Measurements from ENCODE around the gene USP5.

USP5 gene

GRCh38 chr12:6823182-6824084 is 28.5 kb upstream of the USP5 start:
- TF ChIP-seq, protein P1, sequence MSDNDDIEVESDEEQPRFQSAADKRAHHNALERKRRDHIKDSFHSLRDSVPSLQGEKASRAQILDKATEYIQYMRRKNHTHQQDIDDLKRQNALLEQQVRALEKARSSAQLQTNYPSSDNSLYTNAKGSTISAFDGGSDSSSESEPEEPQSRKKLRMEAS (IDR thresholded peaks at IDR 0.05) = no peak
- TF ChIP-seq TAF1 (IDR thresholded peaks at IDR 0.05; ENCODE audit: low read depth) (no peak), TCF12 (IDR thresholded peaks at IDR 0.05; ENCODE audit: low read depth) (no peak), FOXM1 (IDR thresholded peaks at IDR 0.05; ENCODE audit: borderline replicate concordance, low read depth) (no peak), ZBTB7A (IDR thresholded peaks at IDR 0.05; ENCODE audit: low read depth) (no peak), USF1 (IDR thresholded peaks at IDR 0.05) (no peak), CEBPB (IDR thresholded peaks at IDR 0.05) (no peak), EP300 (IDR thresholded peaks at IDR 0.05; ENCODE audit: borderline replicate concordance) (no peak), EGR1 (IDR thresholded peaks at IDR 0.05) (no peak)

DNA sequence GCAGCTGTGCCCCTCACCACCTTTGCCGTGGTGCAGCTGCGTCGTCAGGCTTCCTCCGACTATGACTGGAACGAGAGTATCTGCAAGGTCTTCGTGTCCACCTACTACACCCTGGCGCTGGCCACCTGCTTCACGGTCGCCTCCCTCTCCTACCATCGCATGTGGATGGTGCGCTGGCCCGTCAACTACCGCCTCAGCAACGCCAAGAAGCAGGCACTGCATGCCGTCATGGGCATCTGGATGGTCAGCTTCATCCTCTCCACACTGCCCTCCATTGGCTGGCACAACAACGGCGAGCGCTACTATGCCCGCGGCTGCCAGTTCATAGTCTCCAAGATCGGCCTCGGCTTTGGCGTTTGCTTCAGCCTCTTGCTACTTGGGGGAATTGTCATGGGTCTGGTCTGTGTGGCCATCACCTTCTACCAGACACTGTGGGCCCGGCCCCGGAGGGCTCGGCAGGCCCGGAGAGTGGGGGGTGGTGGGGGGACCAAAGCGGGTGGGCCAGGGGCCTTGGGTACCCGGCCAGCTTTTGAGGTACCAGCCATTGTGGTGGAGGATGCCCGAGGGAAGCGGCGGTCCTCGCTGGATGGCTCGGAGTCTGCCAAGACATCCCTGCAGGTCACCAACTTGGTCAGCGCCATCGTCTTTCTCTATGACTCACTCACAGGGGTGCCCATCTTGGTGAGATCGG is 27.7 kb upstream of the USP5 start:
- TF ChIP-seq TEAD4 (IDR thresholded peaks at IDR 0.05) (no peak), YY1 (IDR thresholded peaks at IDR 0.05; ENCODE audit: low read depth) (no peak), USF1 (IDR thresholded peaks at IDR 0.05) (no peak), CREB1 (IDR thresholded peaks at IDR 0.05; ENCODE audit: low read depth) (no peak), EGR1 (IDR thresholded peaks at IDR 0.05) (no peak), ZBTB7A (IDR thresholded peaks at IDR 0.05; ENCODE audit: low read depth) (no peak), FOXM1 (IDR thresholded peaks at IDR 0.05; ENCODE audit: borderline replicate concordance, low read depth) (no peak), RAD21 (IDR thresholded peaks at IDR 0.05; ENCODE audit: low read depth) (no peak), NFIC (IDR thresholded peaks at IDR 0.05) (no peak), REST (IDR thresholded peaks at IDR 0.05; ENCODE audit: low read depth) (no peak), TAF1 (IDR thresholded peaks at IDR 0.05; ENCODE audit: low read depth) (no peak), EP300 (IDR thresholded peaks at IDR 0.05; ENCODE audit: borderline replicate concordance) (no peak), CEBPB (IDR thresholded peaks at IDR 0.05) (no peak), TCF12 (IDR thresholded peaks at IDR 0.05; ENCODE audit: low read depth) (no peak)
- TF ChIP-seq, protein P1 (IDR thresholded peaks at IDR 0.05) = no peak

GRCh38 chr12:6824901-6825381 is 27.0 kb upstream of the USP5 start:
- no peak for TF ChIP-seq YY1 (IDR thresholded peaks at IDR 0.05; ENCODE audit: low read depth)
- no peak for TF ChIP-seq EP300 (IDR thresholded peaks at IDR 0.05; ENCODE audit: borderline replicate concordance)
- no peak for TF ChIP-seq CEBPB (IDR thresholded peaks at IDR 0.05)
- TF ChIP-seq REST (IDR thresholded peaks at IDR 0.05; ENCODE audit: low read depth) = no peak
- no peak for TF ChIP-seq RAD21 (IDR thresholded peaks at IDR 0.05; ENCODE audit: low read depth)
- TF ChIP-seq, protein P1 (IDR thresholded peaks at IDR 0.05) = no peak
- TF ChIP-seq TCF12 (IDR thresholded peaks at IDR 0.05; ENCODE audit: low read depth) = no peak
- no peak for TF ChIP-seq USF1 (IDR thresholded peaks at IDR 0.05)
- TF ChIP-seq ZBTB7A (IDR thresholded peaks at IDR 0.05; ENCODE audit: low read depth) = no peak
- no peak for TF ChIP-seq EGR1 (IDR thresholded peaks at IDR 0.05)
- TF ChIP-seq CREB1 (IDR thresholded peaks at IDR 0.05; ENCODE audit: low read depth) = no peak
- no peak for TF ChIP-seq TEAD4 (IDR thresholded peaks at IDR 0.05)
- no peak for TF ChIP-seq TAF1 (IDR thresholded peaks at IDR 0.05; ENCODE audit: low read depth)
- no peak for TF ChIP-seq NFIC (IDR thresholded peaks at IDR 0.05)
- TF ChIP-seq FOXM1 (IDR thresholded peaks at IDR 0.05; ENCODE audit: borderline replicate concordance, low read depth) = no peak

DNA sequence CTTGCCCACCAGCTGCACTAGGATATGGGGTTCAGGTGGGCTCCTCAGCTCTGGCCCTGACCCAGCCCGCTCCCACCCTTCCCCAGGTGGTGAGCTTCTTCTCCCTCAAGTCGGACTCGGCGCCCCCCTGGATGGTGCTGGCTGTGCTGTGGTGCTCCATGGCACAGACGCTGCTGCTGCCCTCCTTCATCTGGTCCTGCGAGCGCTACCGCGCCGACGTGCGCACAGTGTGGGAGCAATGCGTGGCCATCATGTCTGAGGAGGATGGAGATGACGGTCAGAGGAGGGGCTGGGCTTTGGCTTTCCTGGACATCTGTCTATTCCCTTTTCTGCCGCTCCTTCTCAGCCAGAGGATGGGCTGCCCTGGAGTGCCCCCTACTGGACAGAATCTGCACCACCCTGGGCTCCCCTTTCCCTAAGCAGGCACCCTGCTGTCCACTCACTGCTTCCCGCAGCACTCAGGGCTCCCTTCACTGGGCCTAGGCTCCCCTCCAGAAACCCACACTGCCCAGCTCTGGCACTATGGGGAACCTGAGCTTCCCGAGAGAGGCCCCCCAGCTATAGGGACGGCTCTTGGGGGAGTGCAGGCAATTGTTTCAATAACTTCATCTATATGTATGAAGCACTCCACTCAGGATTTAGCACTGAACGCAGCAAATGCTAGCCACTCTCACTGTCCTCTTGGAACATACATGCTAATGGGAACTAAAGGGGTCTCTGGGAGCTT is 26.4 kb upstream of the USP5 start:
- TF ChIP-seq EGR1 (IDR thresholded peaks at IDR 0.05) (no peak), RAD21 (IDR thresholded peaks at IDR 0.05; ENCODE audit: low read depth) (peak; percentile 99), TEAD4 (IDR thresholded peaks at IDR 0.05) (peak; percentile 79)

All from Ishikawa (cell line).